HepG2 (cell line): ENCODE measurements around the gene LRRC8C.

Experiments
- POLR2A ChIP-seq, 2 experiments: IDR thresholded peaks; 2 replicates each; pipeline ENCODE4 v1.6.1; 2011; ENCODE audit warnings: low read depth in 2 of 2, low read length in 2 of 2, mild to moderate bottlenecking in 1 of 2, moderate library complexity in 1 of 2; ENCODE audit not compliant: insufficient read depth in 1 of 2
- ZBTB8A ChIP-seq: sonication (generic); formaldehyde crosslinking; IDR thresholded peaks from 2 replicates; pipeline ENCODE4 v1.4.0; 2020; ENCODE audit warnings: mild to moderate bottlenecking, low read depth, missing genetic modification reagents, borderline replicate concordance
- ZMYM3 ChIP-seq: sonication (generic); formaldehyde crosslinking; IDR thresholded peaks from 2 replicates; pipeline ENCODE4 v1.5.1; 2020; ENCODE audit warnings: mild to moderate bottlenecking, missing genetic modification reagents

DNA sequence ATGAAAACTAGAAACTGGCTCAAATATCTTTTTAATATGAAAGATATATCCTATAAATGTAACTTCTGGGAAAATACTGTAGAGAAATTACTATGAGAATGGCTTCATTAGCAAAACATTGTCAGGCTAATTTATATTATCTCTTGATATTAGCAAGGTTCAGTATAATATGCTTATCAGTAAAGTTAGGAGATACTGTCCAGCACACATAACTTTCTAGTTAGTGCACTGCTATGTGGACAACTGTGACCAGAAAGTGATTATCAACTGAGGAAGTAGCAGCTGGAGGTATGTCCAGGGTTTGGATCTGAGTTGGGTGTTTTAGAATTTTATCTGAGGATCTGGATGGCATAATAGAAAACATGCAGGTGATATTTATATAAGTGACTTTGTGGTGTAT is 7.5 kb downstream of the LRRC8C start:
- TF ChIP-seq ZBTB8A (CRISPR knock-in tag), result no peak
- no peak for TF ChIP-seq ZMYM3
- TF ChIP-seq POLR2A (IDR thresholded peaks at IDR 0.05; ENCODE audit: insufficient read depth in 1 of 2, low read depth in 2 of 2, low read length in 2 of 2), result no peak
